GM12874 (cell line): ENCODE measurements around the gene FDXR.

Source experiments
- CTCF ChIP-seq: IDR thresholded peaks from 2 replicates; pipeline ENCODE4 v1.5.1; 2011; ENCODE audit warnings: low read depth, mild to moderate bottlenecking, control low read depth, low read length, moderate library complexity; ENCODE audit not compliant: insufficient read depth

FDXR gene

GRCh38 chr17:74903671-74904070, 30.9 kb upstream of the FDXR start:
- no peak for TF ChIP-seq CTCF

GRCh38 chr17:74903034-74903433, 30.2 kb upstream of the FDXR start:
- TF ChIP-seq CTCF: no peak

DNA sequence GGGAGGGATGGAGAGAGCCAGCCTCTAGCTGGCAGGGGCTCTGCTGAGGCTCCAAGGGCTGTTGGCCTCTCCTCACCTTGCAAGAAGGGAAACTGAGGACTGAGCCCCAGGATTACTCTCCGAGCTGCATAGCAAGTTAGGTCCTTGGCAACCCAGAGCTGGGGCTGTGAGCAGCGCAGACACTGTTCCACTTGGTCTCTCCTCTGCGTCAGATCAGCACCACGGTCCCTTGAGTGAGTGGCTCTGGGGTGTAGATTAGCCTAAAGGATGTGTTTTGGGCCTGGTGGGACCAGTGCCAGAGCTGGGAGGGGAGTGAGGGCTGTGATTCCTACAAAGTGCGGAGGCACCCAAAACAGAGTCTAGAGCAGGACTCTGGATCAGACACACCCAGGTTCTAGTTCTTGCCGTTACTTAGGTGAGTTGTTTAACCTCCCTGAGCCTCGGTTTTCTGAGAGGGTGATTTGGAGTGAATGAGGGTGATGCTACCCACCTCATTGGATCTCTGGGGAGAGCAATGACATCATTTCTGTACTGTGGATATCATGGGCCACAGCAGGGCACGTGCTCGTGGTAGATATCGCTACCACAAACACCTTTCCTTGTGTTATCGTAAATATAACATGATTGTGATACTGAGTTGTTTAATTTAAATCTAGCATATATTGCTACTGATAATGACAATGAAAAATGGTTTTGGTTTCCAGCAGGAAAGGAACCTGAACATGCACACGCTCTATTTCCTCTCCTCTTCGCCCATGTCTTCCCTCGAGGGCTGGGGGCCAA, 28.8 kb upstream of the FDXR start:
- TF ChIP-seq CTCF: no peak

GRCh38 chr17:74900208-74900607, 27.4 kb upstream of the FDXR start:
- no peak for TF ChIP-seq CTCF

DNA sequence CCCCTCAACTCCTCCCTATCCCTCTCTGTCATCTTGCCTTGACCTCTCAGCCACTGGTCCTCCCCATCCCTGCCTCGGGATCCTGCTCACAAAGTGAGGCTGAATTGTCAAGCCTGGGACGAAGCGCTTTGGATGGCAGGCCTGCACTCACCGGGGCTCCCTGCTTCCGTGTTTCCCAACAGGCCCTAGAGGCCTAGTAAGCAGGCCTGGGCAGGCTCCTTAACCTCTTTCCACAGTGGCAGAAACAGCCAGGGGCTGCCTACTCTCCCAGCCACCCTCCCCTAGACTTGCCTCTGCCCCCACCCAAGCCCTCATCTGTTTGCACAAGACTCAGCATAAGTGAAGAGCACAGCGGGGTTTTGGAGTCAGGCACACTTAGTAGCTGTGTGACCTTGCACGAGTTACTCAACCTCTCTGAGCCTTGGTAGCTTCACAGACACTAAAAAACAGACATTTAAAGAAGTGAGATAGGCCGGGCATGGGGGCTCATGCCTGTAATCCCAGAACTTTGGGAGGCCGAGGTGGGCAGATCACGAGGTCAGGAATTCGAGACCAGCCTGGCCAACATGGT, 25.7 kb upstream of the FDXR start:
- no peak for TF ChIP-seq CTCF

GRCh38 chr17:74893936-74894671, 21.3 kb upstream of the FDXR start:
- TF ChIP-seq CTCF: no peak

- no peak for TF ChIP-seq CTCF
Measured at GRCh38 chr17:74892974-74893911, 20.4 kb upstream of the FDXR start, which contains the start of gene FADS6. FADS6 (minus strand) TSS chr17:74893633; CDS start chr17:74893595, 38 bp downstream.
